ENCODE measurements around the gene EHF.

EHF gene

GRCh38 chr11:34655335-34656008, 34.6 kb downstream of the EHF start:
- no peaks in the 10 kb centered on the region for H3K9me3 ChIP-seq (ENCODE audit: control insufficient read depth, low read length)
- no peak overlapping the region for H3K9ac ChIP-seq (ENCODE audit: low read length)
- no peaks in the 10 kb centered on the region for H3K36me3 ChIP-seq (ENCODE audit: control insufficient read depth, insufficient read depth, low read length, severe bottlenecking)
- peak overlapping the region; percentile 14 for H3K4me3 ChIP-seq (ENCODE audit: low read length)
- H3K4me1 ChIP-seq (ENCODE audit: control insufficient read depth, insufficient read depth, low read length), result peaks cover 41% of the 10 kb centered on the region
- no peaks in the 10 kb centered on the region for H3K27me3 ChIP-seq (replicated peaks; ENCODE audit: control insufficient read depth, insufficient read depth, low read length)
- peak; percentile 56 for DNase-seq (ENCODE audit: low read depth)

- no peak overlapping the region for H3K4me3 ChIP-seq (ENCODE audit: low read length)
- no peaks in the 10 kb centered on the region for H3K27me3 ChIP-seq (replicated peaks; ENCODE audit: control insufficient read depth, insufficient read depth, low read length)
- DNase-seq (ENCODE audit: low read depth), result no peak
- no peaks in the 10 kb centered on the region for H3K36me3 ChIP-seq (ENCODE audit: control insufficient read depth, insufficient read depth, low read length, severe bottlenecking)
- no peaks in the 10 kb centered on the region for H3K9me3 ChIP-seq (ENCODE audit: control insufficient read depth, low read length)
- H3K4me1 ChIP-seq (ENCODE audit: control insufficient read depth, insufficient read depth, low read length), result peaks cover 40% of the 10 kb centered on the region
- no peak overlapping the region for H3K9ac ChIP-seq (ENCODE audit: low read length)
Measured at GRCh38 chr11:34656062-34656720, 35.3 kb downstream of the EHF start.

- Histone ChIP-seq H3K27me3 (replicated peaks; ENCODE audit: control insufficient read depth, insufficient read depth, low read length) (no peaks in the 10 kb centered on the region), H3K9me3 (ENCODE audit: control insufficient read depth, low read length) (no peaks in the 10 kb centered on the region), H3K4me3 (ENCODE audit: low read length) (no peak overlapping the region), H3K9ac (ENCODE audit: low read length) (no peak overlapping the region), H3K4me1 (ENCODE audit: control insufficient read depth, insufficient read depth, low read length) (peaks cover 28% of the 10 kb centered on the region), H3K36me3 (ENCODE audit: control insufficient read depth, insufficient read depth, low read length, severe bottlenecking) (no peaks in the 10 kb centered on the region)
- DNase-seq (ENCODE audit: low read depth), result no peak
Measured at GRCh38 chr11:34658071-34659015, 37.5 kb downstream of the EHF start.

- no peak overlapping the region for H3K9ac ChIP-seq (ENCODE audit: low read length)
- DNase-seq (ENCODE audit: low read depth), result no peak
- H3K4me3 ChIP-seq (ENCODE audit: low read length), result no peak overlapping the region
- H3K27me3 ChIP-seq (replicated peaks; ENCODE audit: control insufficient read depth, insufficient read depth, low read length), result no peaks in the 10 kb centered on the region
- no peaks in the 10 kb centered on the region for H3K36me3 ChIP-seq (ENCODE audit: control insufficient read depth, insufficient read depth, low read length, severe bottlenecking)
- H3K9me3 ChIP-seq (ENCODE audit: control insufficient read depth, low read length), result no peaks in the 10 kb centered on the region
- peaks cover 19% of the 10 kb centered on the region for H3K4me1 ChIP-seq (ENCODE audit: control insufficient read depth, insufficient read depth, low read length)
Measured at GRCh38 chr11:34659096-34659733, 38.3 kb downstream of the EHF start.

GRCh38 chr11:34665077-34665835, 44.4 kb downstream of the EHF start:
- DNase-seq (ENCODE audit: low read depth), result no peak
- no peaks in the 10 kb centered on the region for H3K36me3 ChIP-seq (ENCODE audit: control insufficient read depth, insufficient read depth, low read length, severe bottlenecking)
- no peaks in the 10 kb centered on the region for H3K4me1 ChIP-seq (ENCODE audit: control insufficient read depth, insufficient read depth, low read length)
- H3K9me3 ChIP-seq (ENCODE audit: control insufficient read depth, low read length), result no peaks in the 10 kb centered on the region
- H3K9ac ChIP-seq (ENCODE audit: low read length), result no peak overlapping the region
- H3K4me3 ChIP-seq (ENCODE audit: low read length), result no peak overlapping the region
- peaks cover 5% of the 10 kb centered on the region for H3K27me3 ChIP-seq (replicated peaks; ENCODE audit: control insufficient read depth, insufficient read depth, low read length)

GRCh38 chr11:34667810-34668582, 47.1 kb downstream of the EHF start:
- no peak for DNase-seq (ENCODE audit: low read depth)
- Histone ChIP-seq H3K27me3 (replicated peaks; ENCODE audit: control insufficient read depth, insufficient read depth, low read length) (peaks cover 5% of the 10 kb centered on the region), H3K4me1 (ENCODE audit: control insufficient read depth, insufficient read depth, low read length) (no peaks in the 10 kb centered on the region), H3K4me3 (ENCODE audit: low read length) (no peak overlapping the region), H3K9ac (ENCODE audit: low read length) (no peak overlapping the region), H3K36me3 (ENCODE audit: control insufficient read depth, insufficient read depth, low read length, severe bottlenecking) (no peaks in the 10 kb centered on the region), H3K9me3 (ENCODE audit: control insufficient read depth, low read length) (no peaks in the 10 kb centered on the region)

- no peak for DNase-seq (ENCODE audit: low read depth)
- H3K9ac ChIP-seq (ENCODE audit: low read length), result no peak overlapping the region
- H3K9me3 ChIP-seq (ENCODE audit: control insufficient read depth, low read length), result no peaks in the 10 kb centered on the region
- no peaks in the 10 kb centered on the region for H3K36me3 ChIP-seq (ENCODE audit: control insufficient read depth, insufficient read depth, low read length, severe bottlenecking)
- no peaks in the 10 kb centered on the region for H3K4me1 ChIP-seq (ENCODE audit: control insufficient read depth, insufficient read depth, low read length)
- H3K27me3 ChIP-seq (replicated peaks; ENCODE audit: control insufficient read depth, insufficient read depth, low read length), result peaks cover 5% of the 10 kb centered on the region
- H3K4me3 ChIP-seq (ENCODE audit: low read length), result no peak overlapping the region
Measured at GRCh38 chr11:34668583-34669053, 47.7 kb downstream of the EHF start.

GRCh38 chr11:34669458-34669857, 48.6 kb downstream of the EHF start:
- Histone ChIP-seq H3K36me3 (ENCODE audit: control insufficient read depth, insufficient read depth, low read length, severe bottlenecking) (no peaks in the 10 kb centered on the region), H3K4me1 (ENCODE audit: control insufficient read depth, insufficient read depth, low read length) (no peaks in the 10 kb centered on the region), H3K4me3 (ENCODE audit: low read length) (no peak overlapping the region), H3K27me3 (replicated peaks; ENCODE audit: control insufficient read depth, insufficient read depth, low read length) (peaks cover 5% of the 10 kb centered on the region), H3K9me3 (ENCODE audit: control insufficient read depth, low read length) (no peaks in the 10 kb centered on the region), H3K9ac (ENCODE audit: low read length) (no peak overlapping the region)
- DNase-seq (ENCODE audit: low read depth), result no peak

GRCh38 chr11:34671117-34671516, 50.2 kb downstream of the EHF start:
- Histone ChIP-seq H3K9me3 (ENCODE audit: control insufficient read depth, low read length) (no peaks in the 10 kb centered on the region), H3K9ac (ENCODE audit: low read length) (no peak overlapping the region), H3K4me3 (ENCODE audit: low read length) (no peak overlapping the region), H3K27me3 (replicated peaks; ENCODE audit: control insufficient read depth, insufficient read depth, low read length) (peaks cover 5% of the 10 kb centered on the region), H3K4me1 (ENCODE audit: control insufficient read depth, insufficient read depth, low read length) (no peaks in the 10 kb centered on the region), H3K36me3 (ENCODE audit: control insufficient read depth, insufficient read depth, low read length, severe bottlenecking) (no peaks in the 10 kb centered on the region)
- no peak for DNase-seq (ENCODE audit: low read depth)

GRCh38 chr11:34671946-34672345, 51.1 kb downstream of the EHF start:
- H3K4me3 ChIP-seq (ENCODE audit: low read length), result no peak overlapping the region
- no peaks in the 10 kb centered on the region for H3K4me1 ChIP-seq (ENCODE audit: control insufficient read depth, insufficient read depth, low read length)
- H3K27me3 ChIP-seq (replicated peaks; ENCODE audit: control insufficient read depth, insufficient read depth, low read length), result peaks cover 5% of the 10 kb centered on the region
- no peak overlapping the region for H3K9ac ChIP-seq (ENCODE audit: low read length)
- H3K36me3 ChIP-seq (ENCODE audit: control insufficient read depth, insufficient read depth, low read length, severe bottlenecking), result no peaks in the 10 kb centered on the region
- no peaks in the 10 kb centered on the region for H3K9me3 ChIP-seq (ENCODE audit: control insufficient read depth, low read length)
- no peak for DNase-seq (ENCODE audit: low read depth)
